Activated T-helper 9 cell treated with anti-CD3 and anti-CD28 coated beads, Interleukin-2, amount 50 U/mL, for 16 hours (primary cell): ENCODE measurements around the gene ADH1C.
"Not testable (repeated sequence)": the region's sequence is repeated elsewhere in the genome, so short reads cannot be mapped to it uniquely, and the experiment has no call there.

Source experiments
- DNase-seq: peaks from one replicate; pipeline ENCODE4 v3.0.0-alpha.2; 2020; ENCODE audit warnings: low read depth

ADH1C gene

GRCh38 chr4:99357948-99358347 lies 5.4 kb upstream of the ADH1C start:
- no peak for DNase-seq

GRCh38 chr4:99356992-99357391 lies 4.4 kb upstream of the ADH1C start:
- no peak for DNase-seq

GRCh38 chr4:99356149-99356548 lies 3.6 kb upstream of the ADH1C start:
- not testable (repeated sequence) for DNase-seq

GRCh38 chr4:99351487-99351886 lies 1.1 kb downstream of the ADH1C start:
- no peak for DNase-seq

- DNase-seq = no peak
Observed at GRCh38 chr4:99349338-99349737, 3.2 kb downstream of the ADH1C start.

- not testable (repeated sequence) for DNase-seq
Observed at GRCh38 chr4:99342624-99343023, 9.9 kb downstream of the ADH1C start.

GRCh38 chr4:99341426-99341825 lies 11.1 kb downstream of the ADH1C start:
- no peak for DNase-seq

- no peak for DNase-seq
Observed at GRCh38 chr4:99339172-99339571, 13.4 kb downstream of the ADH1C start.

GRCh38 chr4:99336553-99336952 lies 16.0 kb downstream of the ADH1C start:
- DNase-seq = no peak

- no peak for DNase-seq
Observed at GRCh38 chr4:99334880-99335279, 17.7 kb downstream of the ADH1C start.

GRCh38 chr4:99330648-99331047 lies 21.9 kb downstream of the ADH1C start:
- no peak for DNase-seq

GRCh38 chr4:99329876-99330275 lies 22.7 kb downstream of the ADH1C start:
- no peak for DNase-seq

- no peak for DNase-seq
Observed at GRCh38 chr4:99324979-99325378, 27.6 kb downstream of the ADH1C start.

- DNase-seq = no peak
Observed at GRCh38 chr4:99324361-99324760, 28.2 kb downstream of the ADH1C start.

GRCh38 chr4:99323756-99324155 lies 28.8 kb downstream of the ADH1C start:
- DNase-seq = no peak

- DNase-seq = no peak
Observed at GRCh38 chr4:99321241-99322191, 31.0 kb downstream of the ADH1C start, which contains the start of gene ADH1B. Gene ADH1B, minus strand, starts transcription at chr4:99321401. Its CDS starts 70 bp downstream, at chr4:99321331.

- DNase-seq = not testable (repeated sequence)
Observed at GRCh38 chr4:99317811-99318210, 34.7 kb downstream of the ADH1C start.

- DNase-seq = no peak
Observed at GRCh38 chr4:99317354-99317753, 35.2 kb downstream of the ADH1C start.

- no peak for DNase-seq
Observed at GRCh38 chr4:99315839-99316238, 36.7 kb downstream of the ADH1C start.

GRCh38 chr4:99314211-99314610 lies 38.3 kb downstream of the ADH1C start:
- DNase-seq = no peak

GRCh38 chr4:99310389-99310788 lies 42.2 kb downstream of the ADH1C start:
- no peak for DNase-seq

- no peak for DNase-seq
Observed at GRCh38 chr4:99305638-99306400, 46.7 kb downstream of the ADH1C start.
